ENCODE measurements around the gene IRGM.
A peak's percentile ranks its signal among the peaks of the same experiment; 100 is the strongest.
"Not testable (repeated sequence)": the region's sequence is repeated elsewhere in the genome, so short reads cannot be mapped to it uniquely, and the experiment has no call there.

Gene IRGM, protein sequence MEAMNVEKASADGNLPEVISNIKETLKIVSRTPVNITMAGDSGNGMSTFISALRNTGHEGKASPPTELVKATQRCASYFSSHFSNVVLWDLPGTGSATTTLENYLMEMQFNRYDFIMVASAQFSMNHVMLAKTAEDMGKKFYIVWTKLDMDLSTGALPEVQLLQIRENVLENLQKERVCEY

DNA sequence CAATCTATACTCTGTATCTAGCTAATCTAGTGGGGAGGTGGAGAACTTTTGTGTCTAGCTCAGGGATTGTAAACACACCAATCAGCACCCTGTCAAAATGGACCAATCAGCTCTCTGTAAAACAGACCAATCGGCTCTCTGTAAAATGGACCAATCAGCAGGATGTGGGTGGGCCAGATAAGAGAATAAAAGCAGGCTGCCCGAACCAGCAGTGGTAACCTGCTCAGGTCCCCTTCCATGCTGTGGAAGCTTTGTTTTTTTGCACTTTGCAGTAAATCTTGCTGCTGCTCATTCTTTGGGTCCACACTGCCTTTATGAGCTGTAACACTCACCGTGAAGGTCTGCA, at the start of gene IRGM:
Gene IRGM (plus strand): TSS at position 214 of the 346 bp plus-strand sequence. CDS start 1,603 bp downstream, outside the sequence.
- not testable (repeated sequence) for DNase-seq (ENCODE audit: low spot score)

DNA sequence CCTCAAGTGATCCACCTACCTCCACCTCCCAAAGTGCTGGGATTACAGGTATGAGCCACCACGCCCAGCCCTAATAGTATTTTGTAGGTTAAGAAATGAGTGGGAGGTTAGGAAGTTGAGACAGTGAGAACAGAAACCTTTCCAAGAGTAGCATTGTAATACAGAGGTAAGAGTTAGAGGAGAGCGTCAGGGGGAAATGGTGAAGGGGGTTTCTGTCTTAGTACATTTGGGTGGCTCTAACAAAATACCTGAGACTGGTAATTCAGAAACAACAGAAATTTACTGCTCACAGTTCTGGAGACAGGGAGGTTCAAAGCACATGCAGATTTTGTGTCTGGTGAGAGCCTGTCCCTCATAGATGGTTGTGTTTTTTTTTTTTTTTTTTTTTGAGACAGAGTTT, 48.9 kb upstream of the IRGM start:
- no peak for DNase-seq (ENCODE audit: low spot score)

DNA sequence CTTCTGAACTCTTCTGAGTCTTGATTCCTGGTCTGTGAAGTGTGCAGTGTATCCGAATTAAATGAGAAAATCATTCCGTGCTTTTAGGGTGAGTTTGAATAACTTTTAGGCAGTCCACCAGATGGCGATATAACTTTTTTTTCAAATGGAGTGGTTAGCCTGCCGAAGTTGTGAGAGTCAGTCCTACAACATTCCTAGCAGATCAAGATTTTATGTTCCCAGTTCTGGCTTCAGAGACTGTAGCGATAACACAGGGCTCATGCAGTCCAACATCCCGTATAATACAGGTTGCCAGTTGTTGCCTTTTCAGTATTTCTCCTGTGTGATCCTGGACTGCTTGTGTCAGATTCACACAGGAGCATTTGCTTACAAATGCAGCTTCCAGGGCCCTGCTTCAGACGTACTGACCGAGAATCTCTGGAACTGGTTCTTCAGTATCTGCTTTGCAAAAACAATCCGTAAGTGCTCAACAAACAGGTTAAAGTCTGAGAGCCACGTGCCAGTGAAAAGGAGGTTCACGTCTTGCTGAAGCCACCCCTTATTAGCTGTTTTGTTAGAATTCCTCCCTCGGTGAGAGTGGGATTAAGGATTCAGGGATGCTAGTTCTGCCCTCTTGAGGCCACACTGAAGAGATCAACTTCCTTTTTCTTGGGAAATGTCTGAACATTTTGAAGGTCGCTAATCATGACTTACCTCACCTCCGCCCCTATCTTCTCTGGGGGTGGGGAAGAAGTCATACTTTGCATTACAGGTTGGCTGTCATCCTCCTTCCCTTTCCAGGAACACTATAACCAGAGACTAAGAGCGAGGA, 45.0 kb upstream of the IRGM start:
- peak; percentile 68 for DNase-seq (ENCODE audit: low spot score)

DNA sequence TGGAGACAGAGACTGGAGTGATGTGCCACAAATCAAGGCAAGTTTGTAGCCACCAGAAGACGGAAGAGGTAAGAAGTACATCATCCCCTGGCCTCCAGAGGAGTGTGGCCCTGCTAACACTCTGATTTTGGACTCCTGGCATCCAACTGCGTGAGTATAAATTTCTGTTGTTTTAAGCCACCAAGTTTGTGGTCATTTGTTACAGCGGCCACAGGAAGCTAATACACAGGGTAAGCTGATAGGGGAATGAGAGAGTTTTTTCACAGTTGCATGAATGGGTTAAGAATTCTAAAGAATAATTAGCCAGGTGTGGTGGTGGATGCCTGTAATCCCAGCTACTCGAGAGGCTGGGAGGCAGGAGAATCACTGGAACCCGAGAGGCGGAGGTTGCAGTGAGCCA, 41.9 kb upstream of the IRGM start:
- DNase-seq (ENCODE audit: low spot score) = no peak

DNA sequence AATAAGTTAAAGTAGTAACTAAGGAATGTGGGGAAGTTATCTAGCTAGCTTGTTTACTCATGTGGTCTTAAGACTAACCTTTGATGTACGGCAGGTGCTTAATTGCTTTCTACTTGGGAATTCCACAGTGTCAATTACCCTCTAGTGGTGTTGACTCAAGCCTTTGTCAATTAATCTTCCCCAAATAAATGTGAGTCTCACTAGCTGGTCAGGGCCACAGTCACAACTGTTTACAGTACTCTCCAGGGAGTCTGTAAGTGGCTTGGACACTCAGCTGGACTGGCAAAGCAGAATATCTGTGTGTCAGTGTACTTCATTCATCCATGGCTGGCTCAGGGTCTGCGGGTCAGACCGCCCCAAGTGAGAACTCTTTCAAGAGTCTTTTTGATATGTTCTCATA, 37.0 kb upstream of the IRGM start:
- no peak for DNase-seq (ENCODE audit: low spot score)

DNA sequence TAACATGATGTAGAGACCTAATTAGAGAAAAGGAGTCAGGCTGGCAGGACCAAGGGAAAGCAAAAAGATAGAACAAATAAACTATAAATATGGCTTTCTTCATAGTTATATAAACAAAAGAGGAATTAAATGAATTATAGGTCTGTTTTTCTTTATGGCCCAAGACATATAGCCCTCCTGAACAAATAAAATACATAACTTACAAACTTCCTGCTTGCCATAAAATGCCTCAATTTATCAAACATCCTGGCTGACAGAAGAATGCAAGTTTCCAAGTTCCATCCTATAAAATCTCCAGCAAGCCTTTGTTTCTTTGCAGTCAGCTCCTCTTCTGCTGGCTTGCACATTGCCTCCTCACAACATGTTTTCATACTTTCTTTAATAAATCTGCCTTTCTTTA, 31.3 kb upstream of the IRGM start:
- no peak for DNase-seq (ENCODE audit: low spot score)

DNA sequence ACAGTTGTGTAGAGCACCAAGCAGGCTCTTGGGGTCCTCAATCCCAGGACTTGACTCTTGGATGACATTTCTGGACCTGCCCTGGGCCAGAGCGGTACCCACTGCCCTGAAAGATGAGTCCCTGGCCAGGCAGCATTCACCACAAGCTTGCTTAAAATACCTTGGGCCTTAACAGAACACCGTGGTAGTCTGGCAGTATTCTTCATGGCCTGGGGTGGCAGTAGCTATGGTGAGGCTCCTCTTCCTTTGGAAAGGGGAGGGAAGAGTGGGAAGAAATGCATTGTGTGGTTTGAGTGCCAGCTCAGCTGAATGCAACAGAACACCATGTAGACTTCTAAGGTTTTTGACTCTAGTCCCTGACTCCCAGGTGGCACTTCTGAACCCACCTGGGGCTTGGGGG, 29.4 kb upstream of the IRGM start:
- no peak for DNase-seq (ENCODE audit: low spot score)

DNA sequence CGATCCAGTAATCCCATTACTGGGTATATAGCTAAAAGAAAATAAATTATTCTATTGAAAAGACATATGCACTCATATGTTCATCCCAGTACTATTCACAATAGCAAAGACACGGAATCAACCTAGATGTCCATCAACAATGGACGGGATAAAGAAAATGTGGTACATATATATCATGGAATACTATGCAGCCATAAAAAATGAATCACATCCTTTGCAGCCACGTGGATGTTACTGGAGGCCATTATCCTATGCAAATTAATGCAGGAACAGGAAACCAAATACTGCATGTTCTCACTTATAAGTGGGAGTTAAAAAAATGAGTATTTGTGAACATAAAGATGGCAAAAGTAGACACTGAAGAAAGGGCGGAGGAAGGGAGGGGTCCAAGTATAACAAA, 16.6 kb upstream of the IRGM start:
- no peak for DNase-seq (ENCODE audit: low spot score)

DNA sequence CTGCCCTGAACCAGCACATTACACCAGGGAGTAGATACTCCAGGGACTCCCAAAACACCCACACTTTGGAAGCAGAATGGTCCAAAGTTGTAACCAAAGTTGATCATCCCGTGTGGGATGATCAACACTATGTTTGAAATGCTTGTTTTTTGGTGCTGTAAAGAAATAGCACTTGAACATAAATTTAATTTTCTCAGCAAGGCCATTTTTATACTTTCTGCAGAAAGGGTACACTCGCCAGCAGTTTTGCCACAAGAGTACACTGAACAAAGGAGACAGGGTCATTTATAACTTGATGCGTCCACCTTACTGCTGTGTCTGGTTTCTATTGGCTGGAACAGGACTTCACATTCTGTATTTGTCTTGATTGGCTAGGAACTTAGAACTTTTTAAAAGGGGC, 14.5 kb upstream of the IRGM start:
- not testable (repeated sequence) for DNase-seq (ENCODE audit: low spot score)

DNA sequence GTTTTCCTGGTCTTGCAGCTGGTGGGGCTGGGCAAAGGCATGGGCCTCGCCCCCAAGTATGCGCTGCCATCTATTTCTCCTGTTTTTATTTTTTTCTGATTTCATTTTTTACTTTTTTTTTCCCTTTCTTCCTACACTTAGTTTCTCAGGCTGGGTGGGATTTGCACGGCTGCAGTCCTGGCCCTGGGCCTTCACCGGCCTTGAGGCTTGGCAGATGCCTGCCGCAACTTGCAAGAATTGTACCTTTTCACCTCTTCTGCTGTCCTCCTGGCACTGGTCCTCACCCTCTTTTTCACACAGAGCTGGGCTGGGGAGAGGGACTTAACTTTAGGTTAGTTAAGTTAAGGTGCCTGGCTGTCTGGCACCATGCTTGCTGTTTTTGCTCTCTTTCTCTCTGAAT, 10.3 kb upstream of the IRGM start:
- DNase-seq (ENCODE audit: low spot score) = no peak

DNA sequence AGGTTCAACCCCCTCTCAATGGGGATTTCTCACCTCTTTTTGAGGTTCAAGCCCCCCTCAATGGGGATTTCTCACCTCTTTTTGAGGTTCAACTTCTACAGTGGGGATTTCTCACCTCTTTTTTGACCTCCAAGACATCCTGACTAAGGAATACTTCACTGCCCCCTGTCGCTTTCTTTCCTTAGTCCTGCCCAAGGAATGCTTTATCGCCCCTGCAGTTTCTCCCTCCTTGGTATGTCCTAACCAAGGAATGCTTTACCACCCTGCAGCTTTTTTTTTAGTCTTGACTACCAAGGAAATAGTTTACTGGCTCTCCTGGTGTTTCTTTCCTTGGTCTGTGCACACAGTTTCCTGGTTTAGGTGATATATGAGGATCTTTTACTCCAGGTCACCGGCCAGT, 9.6 kb upstream of the IRGM start:
- no peak for DNase-seq (ENCODE audit: low spot score)

DNA sequence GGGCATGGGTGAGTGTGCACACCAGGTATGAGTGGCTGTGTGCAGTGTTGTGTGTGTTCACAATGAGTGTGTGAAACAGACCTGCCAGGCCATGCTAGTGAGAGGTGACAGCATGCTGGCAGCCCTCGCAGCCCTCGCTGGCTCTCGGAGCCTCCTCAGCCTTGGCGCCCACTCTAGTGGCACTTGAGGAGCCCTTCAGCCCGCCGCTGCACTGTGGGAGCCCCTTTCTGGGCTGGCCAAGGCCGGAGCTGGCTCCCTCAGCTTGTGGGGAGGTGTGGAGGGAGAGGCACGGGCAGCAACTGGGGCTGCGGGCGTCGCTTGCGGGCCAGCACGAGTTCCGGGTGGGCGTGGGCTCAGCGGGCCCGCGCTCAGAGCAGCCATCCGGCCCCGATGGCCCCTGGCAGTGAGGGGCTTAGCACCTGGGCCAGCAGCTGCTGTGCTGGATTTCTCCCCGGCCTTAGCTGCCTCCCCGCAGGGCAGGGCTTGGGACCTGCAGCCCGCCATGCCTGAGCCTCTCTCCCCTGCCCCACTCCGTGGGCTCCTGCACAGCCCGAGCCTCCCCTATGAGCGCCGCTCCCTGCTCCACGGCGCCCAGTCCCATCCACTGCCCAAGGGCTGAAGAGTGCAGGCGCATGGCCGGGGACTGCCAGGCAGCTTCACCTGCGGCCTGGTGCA, 999 bp upstream of the IRGM start:
- not testable (repeated sequence) for DNase-seq (ENCODE audit: low spot score)

DNA sequence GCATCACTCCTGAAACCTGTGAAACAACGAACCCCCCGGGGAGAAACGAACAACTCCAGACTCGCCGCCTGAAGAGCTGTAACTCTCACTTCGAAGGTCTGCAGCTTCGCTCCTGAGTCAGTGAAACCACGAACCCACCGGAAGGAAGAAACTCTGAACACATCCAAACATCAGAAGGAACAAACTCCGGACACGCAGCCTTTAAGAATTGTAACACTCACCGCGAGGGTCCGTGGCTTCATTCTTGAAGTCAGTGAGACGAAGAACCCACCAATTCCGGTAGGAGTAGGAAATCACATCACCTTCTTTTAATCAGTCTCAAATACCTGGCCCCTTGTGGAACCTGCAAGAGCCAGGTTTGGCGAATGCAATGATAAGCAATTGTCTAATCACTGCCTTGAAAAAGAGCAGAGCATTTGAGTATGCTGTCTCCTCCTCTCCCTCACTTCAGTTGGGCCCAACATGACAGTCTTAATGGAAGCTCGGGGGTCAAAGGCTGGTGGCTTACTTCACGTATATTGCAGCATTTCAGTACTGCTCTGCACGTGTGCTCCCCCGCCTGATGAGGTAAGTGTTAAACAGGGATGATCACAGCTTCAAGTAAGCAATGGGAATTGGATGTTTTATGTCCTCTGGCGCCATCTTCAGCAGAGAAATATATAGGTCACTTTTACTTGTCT, 473 bp downstream of the IRGM start:
- DNase-seq (ENCODE audit: low spot score) = peak; percentile 84

DNA sequence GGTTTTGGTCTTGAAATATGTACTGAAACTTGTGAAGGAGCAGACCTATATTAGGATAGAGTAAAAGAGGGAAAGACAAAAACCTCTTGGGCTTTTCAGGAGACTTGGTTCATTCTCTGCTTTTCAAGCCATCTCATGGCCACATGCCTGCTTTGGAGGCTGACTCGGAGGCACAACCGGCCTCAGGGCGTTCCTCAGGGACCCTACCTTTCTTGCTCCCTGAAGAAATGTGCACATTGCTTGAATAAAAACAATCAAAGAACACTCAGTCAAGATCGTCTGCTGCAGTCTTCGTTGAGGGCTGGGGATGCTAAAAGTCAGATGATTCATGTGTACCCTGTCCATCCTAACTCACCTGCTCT, 994 bp downstream of the IRGM start:
- no peak for DNase-seq (ENCODE audit: low spot score)

DNA sequence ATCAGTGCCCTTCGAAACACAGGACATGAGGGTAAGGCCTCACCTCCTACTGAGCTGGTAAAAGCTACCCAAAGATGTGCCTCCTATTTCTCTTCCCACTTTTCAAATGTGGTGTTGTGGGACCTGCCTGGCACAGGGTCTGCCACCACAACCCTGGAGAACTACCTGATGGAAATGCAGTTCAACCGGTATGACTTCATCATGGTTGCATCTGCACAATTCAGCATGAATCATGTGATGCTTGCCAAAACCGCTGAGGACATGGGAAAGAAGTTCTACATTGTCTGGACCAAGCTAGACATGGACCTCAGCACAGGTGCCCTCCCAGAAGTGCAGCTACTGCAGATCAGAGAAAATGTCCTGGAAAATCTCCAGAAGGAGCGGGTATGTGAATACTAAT, 1.9 kb downstream of the IRGM start:
- no peak for DNase-seq (ENCODE audit: low spot score)

DNA sequence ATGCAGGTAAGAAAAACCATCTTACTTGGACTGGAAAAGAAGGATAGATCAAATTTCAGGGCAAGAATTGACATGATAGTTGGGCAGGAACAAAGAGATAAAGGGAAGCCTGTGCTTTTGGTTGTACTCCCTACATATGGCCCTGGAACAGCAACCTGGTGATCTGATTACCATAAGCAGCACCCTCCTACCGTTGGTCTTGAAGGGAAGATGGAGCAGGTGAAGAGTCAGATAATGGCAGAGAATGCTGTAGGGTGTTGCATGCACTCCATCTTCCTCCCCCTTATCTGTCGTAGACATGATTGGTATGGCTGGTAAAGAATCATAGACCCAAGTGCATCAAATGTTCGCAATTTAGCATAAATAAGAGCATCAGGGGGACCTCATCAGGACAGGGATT, 4.7 kb downstream of the IRGM start:
- no peak for DNase-seq (ENCODE audit: low spot score)

DNA sequence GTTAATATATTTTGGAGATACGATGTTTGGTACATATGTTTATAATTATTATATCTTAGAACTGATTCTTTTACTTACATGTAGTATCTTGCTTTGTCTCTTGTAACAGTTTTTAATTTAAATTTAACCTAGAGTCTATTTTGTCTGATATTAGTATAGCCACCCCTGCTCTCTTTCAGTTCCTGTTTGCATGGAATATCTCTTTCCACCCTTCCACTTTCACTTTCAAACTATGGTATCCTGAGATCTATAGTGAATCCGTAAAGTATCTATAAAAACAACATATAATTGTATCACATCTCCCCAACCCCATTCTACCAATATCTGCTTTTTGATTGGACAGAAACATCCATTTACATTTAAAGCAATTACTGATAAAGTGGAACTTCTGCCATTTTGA, 7.2 kb downstream of the IRGM start:
- no peak for DNase-seq (ENCODE audit: low spot score)

DNA sequence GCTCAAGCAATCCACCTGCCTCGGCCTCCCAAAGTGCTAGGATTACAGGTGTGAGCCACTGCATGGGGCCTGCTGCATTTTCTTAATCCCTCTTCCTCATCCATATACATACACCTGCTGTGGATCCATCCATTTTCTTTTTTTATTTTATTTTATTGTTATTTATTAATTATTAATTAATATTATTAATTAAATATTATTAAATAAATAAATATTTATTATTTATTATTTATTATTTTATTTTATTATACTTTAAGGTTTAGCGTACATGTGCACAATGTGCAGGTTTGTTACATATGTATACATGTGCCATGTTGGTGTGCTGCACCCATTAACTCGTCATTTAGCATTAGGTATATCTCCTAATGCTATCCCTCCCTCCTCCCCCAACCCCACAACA, 10.4 kb downstream of the IRGM start:
- DNase-seq (ENCODE audit: low spot score) = not testable (repeated sequence)

DNA sequence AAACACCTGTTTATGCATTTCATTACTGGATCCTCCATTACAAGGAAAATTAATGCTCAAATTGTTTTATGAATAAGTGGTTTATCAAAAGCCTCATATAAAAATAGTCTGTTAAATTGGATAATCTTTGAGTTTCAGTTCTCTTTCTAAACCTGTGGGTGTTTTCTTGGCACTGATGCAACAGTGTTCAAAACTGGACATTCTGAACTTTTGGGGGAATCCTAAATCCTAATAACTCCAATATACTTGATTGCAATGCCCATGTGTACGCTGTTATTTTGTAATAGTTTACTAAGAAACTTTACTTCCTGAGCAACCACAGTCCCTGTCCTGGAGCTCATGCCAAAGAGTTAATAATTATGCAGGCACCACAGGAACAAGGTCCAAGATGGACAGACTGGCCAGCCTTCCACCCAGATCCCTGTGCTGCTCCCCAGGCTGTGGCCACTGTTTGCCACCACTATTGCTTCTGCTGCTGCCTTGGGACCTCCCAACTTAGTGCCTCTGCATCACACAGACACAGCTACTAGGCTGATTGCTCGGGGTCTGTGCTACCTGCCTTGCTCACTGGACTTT, 14.0 kb downstream of the IRGM start:
- no peak for DNase-seq (ENCODE audit: low spot score)

DNA sequence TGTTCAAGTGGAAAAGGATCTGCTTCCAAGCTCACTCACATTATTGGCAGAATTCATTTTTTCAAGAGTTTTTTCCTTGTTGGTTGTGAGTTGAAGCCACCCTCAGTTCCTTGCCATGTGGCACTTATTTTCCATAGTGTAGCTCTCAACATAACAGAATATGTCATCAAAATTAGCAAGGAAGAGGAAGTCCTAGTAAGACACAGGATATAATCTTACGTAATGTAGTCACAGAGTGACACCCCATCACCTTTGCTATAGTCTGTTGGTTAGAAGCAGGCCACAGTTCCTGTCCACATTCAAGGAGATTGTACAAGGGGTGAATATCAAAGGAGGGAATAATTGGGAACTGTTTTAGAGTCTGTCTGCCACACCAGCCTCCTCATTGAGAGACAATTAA, 15.7 kb downstream of the IRGM start:
- DNase-seq (ENCODE audit: low spot score) = no peak

DNA sequence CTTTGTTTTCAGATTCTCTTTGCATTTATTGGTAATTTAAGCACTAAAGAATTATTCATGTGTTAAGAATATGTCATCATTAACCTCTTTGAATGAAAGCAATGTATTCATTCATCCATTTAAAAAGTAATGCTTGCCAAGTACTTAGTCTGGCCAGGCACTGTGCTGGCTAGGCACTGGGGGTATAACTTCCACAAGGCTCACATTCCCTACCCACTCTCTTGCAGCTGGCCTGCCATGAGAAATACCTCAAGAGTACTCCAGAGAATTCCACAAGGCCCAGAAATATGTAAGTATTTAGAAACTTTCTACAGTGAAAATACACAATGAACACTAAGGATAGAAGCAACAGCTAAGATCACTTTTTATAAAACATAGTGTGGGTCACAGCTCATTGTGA, 33.0 kb downstream of the IRGM start:
- no peak for DNase-seq (ENCODE audit: low spot score)
